ENCODE results near the gene ING5.

- TF ChIP-seq CTCF (IDR thresholded peaks at IDR 0.05; ENCODE audit: extremely low read depth in 1 of 2, insufficient read depth in 1 of 2, low read depth in 1 of 2, low read length in 2 of 2) (no peak), EZH2 (IDR thresholded peaks at IDR 0.05; ENCODE audit: borderline replicate concordance, low read depth, low read length, severe bottlenecking) (no peak), POLR2A (IDR thresholded peaks at IDR 0.05; ENCODE audit: low read depth, low read length) (no peak), FOS (IDR thresholded peaks at IDR 0.05; ENCODE audit: borderline replicate concordance, insufficient read depth, low read length) (no peak), MYC (IDR thresholded peaks at IDR 0.05; ENCODE audit: low read depth, low read length) (no peak), MAX (IDR thresholded peaks at IDR 0.05; ENCODE audit: insufficient read depth, insufficient read length) (no peak), POLR2AphosphoS5 (IDR thresholded peaks at IDR 0.05; ENCODE audit: insufficient read depth, low read depth, low read length) (no peak)
Observed at GRCh38 chr2:241656190-241656741, 45.6 kb upstream of the ING5 start.

All from endothelial cell of umbilical vein (primary cell).